Stimulated activated CD8-positive, alpha-beta memory T cell treated with anti-CD3 and anti-CD28 coated beads, Interleukin-7, amount 100 ng/mL, for 24 hours (primary cell): ENCODE results near the gene TALDO1.
A peak's percentile ranks its signal among the peaks of the same experiment; 100 is the strongest.
"Not testable (repeated sequence)": the region's sequence is repeated elsewhere in the genome, so short reads cannot be mapped to it uniquely, and the experiment has no call there.

ENCODE experiments used
- DNase-seq: peaks from one replicate; pipeline ENCODE4 v3.0.0-alpha.2; 2020; ENCODE audit warnings: low read depth

Gene TALDO1

GRCh38 chr11:719214-720016 is 27.8 kb upstream of the TALDO1 start:
- DNase-seq = no peak

DNA sequence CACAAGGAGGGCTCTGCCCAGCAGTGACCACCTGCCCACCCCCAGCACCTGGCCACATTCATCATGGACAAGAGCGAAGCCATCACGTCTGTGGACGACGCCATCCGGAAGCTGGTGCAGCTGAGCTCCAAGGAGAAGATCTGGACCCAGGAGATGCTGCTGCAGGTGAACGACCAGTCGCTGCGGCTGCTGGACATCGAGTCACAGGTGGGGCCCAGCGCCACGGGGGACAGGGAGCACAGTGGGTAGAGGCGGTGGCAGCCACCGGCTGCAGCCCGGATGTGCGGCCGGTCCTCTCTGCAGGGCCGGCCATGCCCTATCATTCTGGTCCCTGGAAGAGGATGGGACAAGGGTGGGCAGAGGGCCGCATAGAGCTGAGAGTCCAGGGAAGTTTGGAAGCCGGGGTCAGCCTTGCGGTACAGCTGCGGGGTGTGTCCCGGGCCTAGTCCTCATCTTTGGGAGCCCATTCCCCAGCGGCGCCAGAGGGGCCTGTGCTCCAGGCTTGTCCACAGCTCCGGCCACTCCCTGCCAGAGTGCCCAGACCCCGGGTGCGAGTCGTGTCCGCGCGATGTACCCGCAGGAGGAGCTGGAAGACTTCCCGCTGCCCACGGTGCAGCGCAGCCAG is 27.1 kb upstream of the TALDO1 start:
- DNase-seq = no peak

DNA sequence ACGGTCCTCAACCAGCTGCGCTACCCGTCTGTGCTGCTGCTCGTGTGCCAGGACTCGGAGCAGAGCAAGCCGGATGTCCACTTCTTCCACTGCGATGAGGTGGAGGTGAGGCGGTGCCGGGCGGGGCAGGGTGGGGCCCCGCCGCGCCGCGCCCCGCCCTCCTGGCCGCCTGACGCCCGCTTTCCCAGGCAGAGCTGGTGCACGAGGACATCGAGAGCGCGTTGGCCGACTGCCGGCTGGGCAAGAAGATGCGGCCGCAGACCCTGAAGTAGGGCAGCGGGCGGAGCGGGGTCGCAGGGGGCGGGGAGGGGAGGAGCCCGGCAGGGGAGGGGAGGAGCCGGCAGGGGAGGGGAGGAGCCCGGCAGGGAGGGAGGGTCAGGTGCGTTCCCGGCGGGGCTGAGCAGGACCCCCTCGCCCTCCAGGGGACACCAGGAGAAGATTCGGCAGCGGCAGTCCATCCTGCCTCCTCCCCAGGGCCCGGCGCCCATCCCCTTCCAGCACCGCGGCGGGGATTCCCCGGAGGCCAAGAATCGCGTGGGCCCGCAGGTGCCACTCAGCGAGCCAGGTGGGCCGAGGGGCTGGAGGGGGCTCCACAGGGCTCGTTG is 26.5 kb upstream of the TALDO1 start:
- DNase-seq = no peak

- no peak for DNase-seq
These were observed 26.0 kb upstream of the TALDO1 start for GRCh38 chr11:721247-721740.

DNA sequence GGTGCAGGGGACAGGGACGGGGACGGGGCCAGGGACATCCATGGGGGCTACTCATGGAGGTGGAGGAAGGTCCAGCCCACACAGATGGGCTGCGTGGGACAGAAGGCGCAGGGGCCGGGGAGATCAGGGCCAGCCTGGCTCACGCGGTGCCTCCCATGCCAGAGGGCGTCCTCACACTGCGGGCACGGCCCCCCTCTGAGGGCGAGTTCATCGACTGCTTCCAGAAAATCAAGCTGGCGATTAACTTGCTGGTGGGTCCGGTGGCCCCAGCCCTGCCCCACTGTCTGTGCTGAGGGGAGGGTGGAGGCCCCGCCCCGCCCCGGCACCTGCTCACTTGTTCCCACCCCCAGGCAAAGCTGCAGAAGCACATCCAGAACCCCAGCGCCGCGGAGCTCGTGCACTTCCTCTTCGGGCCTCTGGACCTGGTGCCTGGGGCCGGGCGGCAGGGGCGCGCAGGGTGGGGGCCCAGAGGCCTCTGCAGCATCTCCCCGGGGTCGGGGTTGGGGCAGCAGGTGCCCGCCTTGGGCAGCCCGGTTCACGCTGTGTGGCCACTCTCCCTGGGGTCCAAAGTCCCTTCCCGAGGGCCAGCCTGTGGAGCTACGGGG is 25.4 kb upstream of the TALDO1 start:
- DNase-seq = no peak

- DNase-seq = no peak
These were observed 24.9 kb upstream of the TALDO1 start for GRCh38 chr11:722346-722811.

GRCh38 chr11:723120-723883 is 24.0 kb upstream of the TALDO1 start:
- no peak for DNase-seq

DNA sequence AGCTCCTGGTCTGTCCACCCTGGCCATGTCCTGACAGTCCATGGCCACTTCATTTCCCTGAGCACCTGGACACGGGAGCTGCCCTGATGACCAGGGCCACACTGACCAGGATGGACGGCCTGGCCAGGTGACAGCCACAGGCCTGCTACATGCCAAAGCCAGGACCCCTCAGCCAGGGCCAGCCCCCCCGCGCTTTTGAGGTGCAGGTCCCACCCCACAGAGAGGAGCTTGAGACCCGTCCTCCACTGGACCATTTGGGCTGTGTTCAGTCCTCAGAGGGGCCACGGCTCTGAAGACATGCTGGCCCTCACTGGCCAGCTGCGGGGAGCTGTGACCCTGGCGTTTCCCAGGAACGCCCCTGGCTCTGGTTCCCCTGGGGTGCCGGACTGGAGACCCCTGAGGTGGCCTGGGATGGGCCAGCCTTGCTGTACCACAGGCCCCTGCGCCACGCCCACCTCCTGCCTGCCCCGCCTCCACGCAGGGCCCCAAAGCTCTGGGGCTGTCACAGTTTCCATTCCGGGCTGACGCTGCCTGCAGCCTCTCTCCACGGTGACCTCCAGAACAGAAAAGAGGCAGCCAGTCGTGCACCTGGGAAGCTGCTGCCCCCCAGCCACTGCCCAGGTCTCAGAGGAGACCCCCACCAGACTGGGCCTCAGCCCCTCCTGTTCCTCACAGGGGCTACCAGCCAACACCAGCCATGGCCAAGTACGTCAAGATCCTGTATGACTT is 23.1 kb upstream of the TALDO1 start:
- DNase-seq = no peak

GRCh38 chr11:724778-725386 is 22.4 kb upstream of the TALDO1 start:
- DNase-seq = no peak

DNA sequence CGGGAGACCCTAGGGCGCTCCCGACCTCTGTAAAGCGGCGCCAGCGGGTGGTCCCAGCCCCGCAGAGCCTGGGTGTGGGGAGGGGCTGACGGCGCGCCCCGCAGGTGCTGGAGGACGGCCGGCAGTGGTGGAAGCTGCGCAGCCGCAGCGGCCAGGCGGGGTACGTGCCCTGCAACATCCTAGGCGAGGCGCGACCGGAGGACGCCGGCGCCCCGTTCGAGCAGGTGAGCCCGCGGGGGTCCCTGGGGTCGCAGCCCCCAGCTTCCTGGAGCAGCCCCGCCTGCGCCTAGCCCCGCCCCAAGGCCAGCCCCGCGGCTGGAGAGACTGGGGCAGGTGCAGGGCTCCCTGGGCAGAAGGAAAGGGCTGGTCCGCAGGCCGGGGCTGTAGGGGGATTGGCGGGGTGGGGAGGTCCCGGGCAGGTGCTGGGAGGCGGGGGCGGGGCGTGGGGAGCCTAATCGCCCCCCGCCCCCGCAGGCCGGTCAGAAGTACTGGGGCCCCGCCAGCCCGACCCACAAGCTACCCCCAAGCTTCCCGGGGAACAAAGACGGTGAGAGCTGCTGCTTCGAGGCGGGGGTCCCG is 21.6 kb upstream of the TALDO1 start:
- no peak for DNase-seq

DNA sequence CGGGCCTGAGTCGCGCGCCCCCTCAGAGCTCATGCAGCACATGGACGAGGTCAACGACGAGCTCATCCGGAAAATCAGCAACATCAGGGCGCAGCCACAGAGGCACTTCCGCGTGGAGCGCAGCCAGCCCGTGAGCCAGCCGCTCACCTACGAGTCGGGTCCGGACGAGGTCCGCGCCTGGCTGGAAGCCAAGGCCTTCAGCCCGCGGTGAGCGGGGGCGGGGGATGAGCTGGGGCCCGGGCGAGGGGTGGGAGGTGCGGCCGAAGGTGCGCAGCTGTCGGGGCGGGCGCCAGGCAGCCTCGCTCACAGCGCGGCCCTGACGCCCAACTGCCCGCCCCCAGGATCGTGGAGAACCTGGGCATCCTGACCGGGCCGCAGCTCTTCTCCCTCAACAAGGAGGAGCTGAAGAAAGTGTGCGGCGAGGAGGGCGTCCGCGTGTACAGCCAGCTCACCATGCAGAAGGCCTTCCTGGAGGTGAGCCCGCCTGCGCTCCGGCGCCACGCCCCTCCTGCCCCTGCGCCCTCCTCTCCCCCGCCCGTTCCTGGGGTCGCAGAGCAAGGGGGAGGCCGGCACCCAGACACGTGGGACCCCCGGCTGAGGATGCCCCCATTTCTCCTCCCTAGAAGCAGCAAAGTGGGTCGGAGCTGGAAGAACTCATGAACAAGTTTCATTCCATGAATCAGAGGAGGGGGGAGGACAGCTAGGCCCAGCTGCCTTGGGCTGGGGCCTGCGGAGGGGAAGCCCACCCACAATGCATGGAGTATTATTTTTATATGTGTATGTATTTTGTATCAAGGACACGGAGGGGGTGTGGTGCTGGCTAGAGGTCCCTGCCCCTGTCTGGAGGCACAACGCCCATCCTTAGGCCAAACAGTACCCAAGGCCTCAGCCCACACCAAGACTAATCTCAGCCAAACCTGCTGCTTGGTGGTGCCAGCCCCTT is 20.7 kb upstream of the TALDO1 start:
- DNase-seq = no peak

DNA sequence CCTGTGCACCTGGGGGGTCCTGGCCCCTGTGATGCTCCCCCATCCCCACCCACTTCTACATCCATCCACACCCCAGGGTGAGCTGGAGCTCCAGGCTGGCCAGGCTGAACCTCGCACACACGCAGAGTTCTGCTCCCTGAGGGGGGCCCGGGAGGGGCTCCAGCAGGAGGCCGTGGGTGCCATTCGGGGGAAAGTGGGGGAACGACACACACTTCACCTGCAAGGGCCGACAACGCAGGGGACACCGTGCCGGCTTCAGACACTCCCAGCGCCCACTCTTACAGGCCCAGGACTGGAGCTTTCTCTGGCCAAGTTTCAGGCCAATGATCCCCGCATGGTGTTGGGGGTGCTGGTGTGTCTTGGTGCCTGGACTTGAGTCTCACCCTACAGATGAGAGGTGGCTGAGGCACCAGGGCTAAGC is 20.0 kb upstream of the TALDO1 start:
- DNase-seq = no peak

GRCh38 chr11:727859-728748 is 19.2 kb upstream of the TALDO1 start:
- DNase-seq = peak; percentile 66

GRCh38 chr11:728901-729491 is 18.3 kb upstream of the TALDO1 start:
- no peak for DNase-seq

GRCh38 chr11:729492-730074 is 17.7 kb upstream of the TALDO1 start:
- no peak for DNase-seq

GRCh38 chr11:733072-733471 is 14.2 kb upstream of the TALDO1 start:
- no peak for DNase-seq

DNA sequence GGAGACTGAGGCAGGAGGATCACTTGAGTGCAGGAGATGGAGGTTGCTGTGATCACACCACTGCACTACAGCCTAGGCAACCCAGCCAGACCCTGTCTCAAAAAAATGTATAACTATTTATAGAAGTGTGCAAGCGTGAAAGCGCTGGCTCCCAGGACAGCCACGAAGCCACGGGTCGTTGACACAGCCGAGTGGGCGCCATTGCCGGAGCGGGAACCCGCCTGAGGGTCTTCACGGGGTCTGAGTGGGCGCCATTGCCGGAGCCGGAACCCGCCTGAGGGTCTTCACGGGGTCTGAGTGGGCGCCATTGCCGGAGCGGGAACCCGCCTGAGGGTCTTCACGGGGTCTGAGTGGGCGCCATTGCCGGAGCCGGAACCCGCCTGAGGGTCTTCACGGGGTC is 12.7 kb upstream of the TALDO1 start:
- not testable (repeated sequence) for DNase-seq
